BE2C (cell line): ENCODE measurements around the gene LYAR.

Experiments
- DNase-seq: peaks from one replicate; pipeline ENCODE4 v3.0.0-alpha.2; 2020
- H3K27me3 ChIP-seq: fragments of 250-450 bp; sonication (Bioruptor Pico); 2 replicates; pipeline ENCODE4 v1.5.1; 2020; ENCODE audit warnings: mild to moderate bottlenecking
- H3K36me3 ChIP-seq: fragments of 250-450 bp; sonication (Bioruptor Pico); 2 replicates; pipeline ENCODE4 v1.5.1; 2020; ENCODE audit warnings: mild to moderate bottlenecking
- H3K4me1 ChIP-seq: fragments of 250-450 bp; sonication (Bioruptor Pico); 2 replicates; pipeline ENCODE4 v1.5.1; 2020
- H3K4me3 ChIP-seq: 2 replicates; pipeline ENCODE4 v1.5.1; 2011; ENCODE audit warnings: low read depth, low read length
- H3K9me3 ChIP-seq: fragments of 250-450 bp; sonication (Bioruptor Pico); 2 replicates; pipeline ENCODE4 v1.5.1; 2020
- TF ChIP-seq, protein P1 (sequence below): IDR thresholded peaks from 2 replicates; pipeline ENCODE4 v1.5.1; 2012; ENCODE audit warnings: mild to moderate bottlenecking, low read depth, low read length

LYAR gene

DNA sequence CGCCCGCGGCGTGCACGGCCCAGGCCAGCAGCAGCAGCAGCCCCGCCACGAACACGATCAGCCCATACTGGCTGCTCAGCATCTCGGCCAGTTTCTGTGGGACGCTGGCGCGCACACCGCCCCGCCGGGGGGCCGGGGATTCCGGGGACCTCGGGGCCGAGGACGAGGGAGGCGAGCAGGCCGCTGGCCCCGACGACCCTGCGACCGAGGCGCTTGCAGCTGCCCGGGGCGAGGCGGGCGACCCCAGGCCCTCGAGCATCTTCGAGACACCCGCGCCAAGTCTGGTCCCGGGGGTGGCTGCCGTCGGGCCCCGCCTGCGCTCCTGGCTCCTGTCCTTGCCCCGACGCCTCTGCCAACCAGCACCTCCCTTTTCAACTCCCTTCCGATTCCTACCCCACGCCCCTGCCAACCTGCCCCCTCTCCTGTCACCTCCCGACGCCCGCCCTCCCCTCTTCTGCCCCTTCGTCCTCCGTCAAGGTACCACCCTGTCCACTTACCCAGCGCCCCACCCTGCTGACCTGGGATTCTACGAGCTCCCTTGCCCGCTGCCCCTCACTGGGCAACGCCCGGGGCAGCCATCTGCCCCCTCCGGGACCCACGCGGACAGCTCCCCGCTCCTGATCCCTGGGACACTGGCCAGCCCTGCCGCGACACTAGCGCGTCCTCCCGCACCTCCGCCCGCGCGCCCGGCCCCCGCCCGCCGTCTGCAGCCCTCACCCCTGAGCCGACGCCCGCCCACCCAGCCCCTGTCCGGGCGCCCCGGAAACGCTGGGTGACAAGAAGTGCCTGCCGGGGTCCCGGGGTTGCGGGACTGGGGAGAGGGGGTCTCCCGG, 63.1 kb downstream of the LYAR start, which contains the start of gene OTOP1:
OTOP1 (minus strand) TSS at position 324 of the 833 bp plus-strand sequence; CDS start at position 259, 65 bp downstream.
- Histone ChIP-seq H3K4me3 (no peak within 1 kb of the TSS), H3K9me3 (no peaks in the 10 kb centered on the region), H3K4me1 (no peaks in the 10 kb centered on the region), H3K27me3 (peaks cover 30% of the 10 kb centered on the region), H3K36me3 (no peaks in the 10 kb centered on the region)
- DNase-seq: peak; percentile 9
- TF ChIP-seq, protein P1, sequence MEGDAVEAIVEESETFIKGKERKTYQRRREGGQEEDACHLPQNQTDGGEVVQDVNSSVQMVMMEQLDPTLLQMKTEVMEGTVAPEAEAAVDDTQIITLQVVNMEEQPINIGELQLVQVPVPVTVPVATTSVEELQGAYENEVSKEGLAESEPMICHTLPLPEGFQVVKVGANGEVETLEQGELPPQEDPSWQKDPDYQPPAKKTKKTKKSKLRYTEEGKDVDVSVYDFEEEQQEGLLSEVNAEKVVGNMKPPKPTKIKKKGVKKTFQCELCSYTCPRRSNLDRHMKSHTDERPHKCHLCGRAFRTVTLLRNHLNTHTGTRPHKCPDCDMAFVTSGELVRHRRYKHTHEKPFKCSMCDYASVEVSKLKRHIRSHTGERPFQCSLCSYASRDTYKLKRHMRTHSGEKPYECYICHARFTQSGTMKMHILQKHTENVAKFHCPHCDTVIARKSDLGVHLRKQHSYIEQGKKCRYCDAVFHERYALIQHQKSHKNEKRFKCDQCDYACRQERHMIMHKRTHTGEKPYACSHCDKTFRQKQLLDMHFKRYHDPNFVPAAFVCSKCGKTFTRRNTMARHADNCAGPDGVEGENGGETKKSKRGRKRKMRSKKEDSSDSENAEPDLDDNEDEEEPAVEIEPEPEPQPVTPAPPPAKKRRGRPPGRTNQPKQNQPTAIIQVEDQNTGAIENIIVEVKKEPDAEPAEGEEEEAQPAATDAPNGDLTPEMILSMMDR: no peak

DNA sequence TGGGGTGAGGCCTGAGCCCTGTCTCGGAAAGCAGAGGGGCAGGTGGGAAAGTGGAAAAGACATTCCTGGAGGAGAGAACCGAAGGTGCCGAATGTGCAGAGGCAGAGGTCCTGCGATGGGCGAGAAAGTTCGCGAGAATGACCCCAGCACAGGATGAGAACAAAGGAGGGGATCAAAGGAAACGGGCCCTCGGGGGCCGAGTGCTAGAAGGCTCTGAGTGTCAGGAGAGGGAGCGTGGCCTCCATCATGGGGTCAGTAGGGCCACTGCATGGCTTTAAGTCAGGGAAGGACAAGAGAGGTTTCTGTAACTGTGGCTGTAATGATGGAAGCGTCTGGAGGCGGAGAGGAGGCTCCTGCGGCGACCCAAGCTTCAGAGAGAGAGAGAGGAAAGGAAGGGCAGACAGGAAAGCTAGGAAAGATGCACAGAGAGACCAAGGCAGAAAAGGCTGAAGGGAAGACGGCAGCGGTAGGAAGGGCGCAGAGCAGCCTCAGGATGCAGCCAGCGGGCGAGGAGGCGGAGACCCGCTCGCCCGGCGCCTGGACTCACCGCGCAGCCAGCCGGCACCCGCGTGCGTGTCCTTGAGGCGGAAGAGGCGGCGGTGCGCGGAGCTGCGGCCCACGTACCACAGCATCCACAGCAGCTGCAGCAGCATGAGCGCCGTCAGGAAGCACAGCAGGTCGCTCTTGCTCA, 63.9 kb downstream of the LYAR start:
- Histone ChIP-seq H3K27me3 (peaks cover 30% of the 10 kb centered on the region), H3K4me1 (no peaks in the 10 kb centered on the region), H3K4me3 (no peak overlapping the region), H3K9me3 (no peaks in the 10 kb centered on the region), H3K36me3 (no peaks in the 10 kb centered on the region)
- DNase-seq: peak; percentile 28
- TF ChIP-seq, protein P1: no peak
